Dermis microvascular lymphatic vessel endothelial cell (primary cell): ENCODE measurements around the gene COX7A2. TPM values are rescaled to one million over a fixed set of nuclear protein-coding genes. Genes with fewer than 3 reads are reported as not detected.

Experiments used
- DNase-seq, 2 donors: peaks; one replicate each; pipeline versions ENCODE4 v3.0.0 to v3.0.0-alpha.2; 2010; ENCODE audit warnings: low read depth in 2 of 2
- total RNA-seq: library from RNA; depleted of rRNA; stranded (reverse); fragments of >200 nt; gene quantifications from 2 replicates; pipeline ENCODE4 v1.2.1, GENCODE V29; 2014

The COX7A2 gene
- total RNA-seq, 1 donor from 2014 or later: 170 TPM

DNA sequence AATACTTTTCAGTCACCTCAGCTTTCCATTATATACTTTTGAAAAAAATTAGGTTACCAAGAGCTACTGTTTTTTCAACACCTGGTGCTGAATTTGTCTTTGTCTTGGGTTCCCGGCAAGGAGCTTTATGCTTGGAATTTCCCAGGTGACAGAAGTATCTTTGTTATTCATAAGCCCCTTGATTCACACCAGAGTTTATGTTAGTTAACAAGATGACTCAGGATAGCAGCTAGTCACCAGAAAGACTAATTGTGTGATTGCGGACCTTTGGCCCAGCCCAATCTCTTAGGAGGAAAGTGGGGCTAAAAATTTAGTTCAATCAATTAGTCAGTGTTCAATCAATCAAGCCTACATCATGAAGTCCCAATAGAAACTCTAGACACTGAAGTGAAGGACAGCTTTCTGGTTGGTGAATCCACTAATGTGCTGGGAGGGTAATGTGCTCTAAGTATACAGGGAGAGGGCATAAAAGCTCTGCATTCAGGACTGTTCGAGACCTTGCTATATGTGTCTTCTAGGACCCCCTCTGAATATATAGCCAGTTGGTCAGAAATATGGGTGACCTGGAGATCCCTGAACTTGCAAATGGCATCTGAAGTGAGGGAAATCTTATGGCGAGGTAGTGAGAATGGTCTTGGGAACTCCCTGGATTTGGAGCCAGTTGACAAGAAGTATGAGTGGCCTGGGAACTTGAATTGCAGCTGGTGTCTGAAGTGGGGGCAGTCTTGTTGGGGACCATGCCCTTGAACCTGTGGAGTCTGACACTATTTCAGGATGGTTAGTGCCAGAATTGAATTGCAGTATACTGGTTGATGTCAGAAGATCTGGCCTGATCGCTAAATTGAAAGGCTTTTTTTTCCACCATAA is 24.8 kb upstream of the COX7A2 start:
- peak in 1 of 2 donors; percentile 55 for DNase-seq

DNA sequence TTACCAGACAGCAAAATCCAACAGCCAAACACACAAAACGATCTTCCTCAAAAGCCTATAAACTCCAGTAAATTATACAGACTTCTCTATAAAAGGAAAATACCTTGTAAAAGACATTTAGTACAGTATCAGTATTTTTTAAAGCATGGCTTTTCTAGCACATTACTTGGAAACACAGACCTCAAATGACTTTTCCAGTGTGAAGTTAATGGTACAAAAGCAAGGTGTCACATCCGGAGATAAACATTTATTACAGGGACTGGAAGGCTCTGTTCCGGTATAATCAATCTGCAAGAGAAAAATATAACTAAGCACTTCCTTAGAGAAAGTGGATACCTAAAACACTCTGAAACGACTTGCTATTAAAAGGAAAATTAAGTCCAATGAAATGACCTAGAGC is 23.9 kb upstream of the COX7A2 start:
- DNase-seq: peak in 1 of 2 donors; percentile 77

- DNase-seq: peak; percentile 47 to 68
Observed at GRCh38 chr6:75266716-75267291, 23.2 kb upstream of the COX7A2 start.

DNA sequence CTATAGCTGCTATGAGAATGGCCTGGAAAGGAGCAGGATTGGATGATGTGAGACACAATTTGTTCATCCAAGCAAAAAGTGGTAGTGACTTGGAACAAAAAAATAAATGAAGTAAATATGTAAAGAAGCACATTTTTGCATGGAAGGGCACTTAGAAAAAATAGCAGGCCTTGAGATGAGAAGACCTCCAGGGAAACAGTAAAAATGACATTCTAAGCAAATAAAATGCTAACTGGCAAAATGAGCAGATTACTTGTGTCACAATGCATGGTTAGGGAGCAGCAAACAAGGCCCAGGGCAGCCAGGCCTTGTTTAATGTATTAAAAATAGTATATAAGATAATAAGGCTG is 19.8 kb upstream of the COX7A2 start:
- no peak for DNase-seq

GRCh38 chr6:75262716-75263400 is 19.3 kb upstream of the COX7A2 start:
- DNase-seq: no peak

DNA sequence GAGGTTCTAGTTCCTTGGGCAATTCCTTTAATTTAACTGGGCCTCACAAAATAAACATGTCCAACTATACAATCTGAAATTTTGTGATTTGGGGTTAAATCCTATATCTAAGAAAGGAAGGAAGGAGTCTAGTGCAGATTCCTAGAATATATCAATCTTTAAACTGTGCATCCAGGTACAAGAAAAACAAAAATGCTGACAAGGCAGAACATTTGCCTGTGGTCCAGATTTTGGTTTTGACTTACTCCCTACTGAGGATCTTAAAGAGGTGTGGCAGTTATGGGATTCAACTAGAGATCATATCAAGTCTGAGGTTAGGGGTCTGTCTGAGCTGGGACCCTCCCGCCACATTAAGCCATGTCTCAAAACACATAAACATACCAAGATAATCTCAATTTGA is 17.7 kb upstream of the COX7A2 start:
- no peak for DNase-seq

GRCh38 chr6:75257343-75258087 is 13.9 kb upstream of the COX7A2 start:
- no peak for DNase-seq

- DNase-seq: no peak
Observed at GRCh38 chr6:75250552-75250951, 7.0 kb upstream of the COX7A2 start.

DNA sequence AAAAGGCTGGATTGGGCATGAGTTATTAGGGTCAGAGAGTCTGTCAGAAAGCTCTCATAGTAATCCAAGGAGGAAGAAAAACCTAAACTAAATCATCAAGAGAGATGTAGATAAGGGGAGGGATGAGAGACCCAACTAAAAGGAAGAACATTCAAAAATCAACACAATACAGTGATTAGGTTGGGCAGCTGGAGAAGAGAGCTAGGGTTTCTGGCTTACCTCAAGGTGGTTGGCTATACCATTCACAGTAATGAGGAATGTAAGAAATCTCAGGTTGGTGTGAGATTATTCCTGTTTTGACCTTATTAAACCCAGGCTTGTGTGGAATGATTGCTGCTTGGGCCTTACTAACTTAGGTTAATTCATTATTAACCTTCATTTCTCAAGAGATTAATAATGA is 6.2 kb upstream of the COX7A2 start:
- no peak for DNase-seq

- no peak for DNase-seq
Observed at GRCh38 chr6:75246386-75246785, 2.8 kb upstream of the COX7A2 start.

DNA sequence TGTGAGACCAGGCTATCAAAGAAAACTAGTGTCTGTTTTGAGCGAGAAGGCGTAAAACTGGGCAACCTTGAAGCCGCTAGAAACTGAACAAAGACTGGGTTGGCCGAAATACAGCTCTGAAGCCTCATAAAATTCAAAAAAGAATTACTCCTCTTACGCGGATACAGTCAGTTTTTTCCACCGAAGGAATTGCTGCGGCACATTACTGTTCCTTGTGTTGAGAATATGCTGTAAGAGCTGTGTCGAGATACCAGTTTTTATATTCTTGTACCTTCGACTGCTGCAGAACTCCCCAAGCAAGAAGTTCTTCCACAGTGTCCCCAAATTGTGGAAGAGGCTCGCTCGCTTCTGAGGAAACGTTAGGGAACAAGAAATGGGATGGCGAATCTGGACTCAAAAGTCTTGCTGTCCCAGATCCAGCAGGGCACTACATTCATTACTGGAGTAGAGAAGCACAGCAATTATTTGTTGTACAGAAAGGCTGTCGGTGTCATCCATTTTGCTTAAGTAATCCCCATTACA is 523 bp upstream of the COX7A2 start:
- peak in 1 of 2 donors; percentile 24 for DNase-seq

DNA sequence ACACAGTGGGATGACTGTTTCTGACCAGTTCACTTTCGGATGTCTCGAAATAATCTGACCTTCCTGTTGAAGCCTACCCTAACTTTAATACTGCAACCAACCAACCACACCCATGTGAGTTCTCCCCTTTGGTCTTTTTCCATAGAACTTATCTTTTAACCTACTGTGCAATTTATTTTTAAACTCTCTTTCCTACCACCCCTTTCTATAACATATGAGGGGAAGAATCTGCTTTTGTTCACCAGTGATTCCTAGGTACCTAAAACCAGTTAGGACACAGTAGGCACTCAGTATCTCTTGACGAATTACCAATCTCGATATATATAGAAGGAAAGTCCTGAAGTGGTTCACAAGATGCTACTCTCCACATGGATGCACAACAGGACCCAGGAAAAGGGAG is 7.0 kb downstream of the COX7A2 start:
- no peak for DNase-seq

DNA sequence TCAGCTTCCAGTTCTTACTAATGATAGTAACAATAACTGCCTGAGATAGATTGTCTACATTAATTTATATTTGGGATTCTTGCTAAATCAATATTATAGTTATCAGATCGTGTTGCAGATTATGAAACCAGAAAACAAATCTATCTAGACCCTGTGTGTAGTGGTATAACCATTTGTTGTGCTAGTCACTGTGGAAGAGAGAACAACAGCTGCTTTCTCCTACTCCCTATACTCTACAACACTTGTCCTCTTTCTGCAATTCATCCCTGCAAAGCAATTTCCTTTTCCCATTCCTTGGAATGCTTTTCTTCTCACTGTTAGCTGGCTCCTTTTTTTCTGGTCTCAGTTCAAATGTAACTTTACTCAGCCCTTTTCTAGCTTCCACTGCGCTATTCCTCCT is 8.3 kb downstream of the COX7A2 start:
- DNase-seq: no peak

DNA sequence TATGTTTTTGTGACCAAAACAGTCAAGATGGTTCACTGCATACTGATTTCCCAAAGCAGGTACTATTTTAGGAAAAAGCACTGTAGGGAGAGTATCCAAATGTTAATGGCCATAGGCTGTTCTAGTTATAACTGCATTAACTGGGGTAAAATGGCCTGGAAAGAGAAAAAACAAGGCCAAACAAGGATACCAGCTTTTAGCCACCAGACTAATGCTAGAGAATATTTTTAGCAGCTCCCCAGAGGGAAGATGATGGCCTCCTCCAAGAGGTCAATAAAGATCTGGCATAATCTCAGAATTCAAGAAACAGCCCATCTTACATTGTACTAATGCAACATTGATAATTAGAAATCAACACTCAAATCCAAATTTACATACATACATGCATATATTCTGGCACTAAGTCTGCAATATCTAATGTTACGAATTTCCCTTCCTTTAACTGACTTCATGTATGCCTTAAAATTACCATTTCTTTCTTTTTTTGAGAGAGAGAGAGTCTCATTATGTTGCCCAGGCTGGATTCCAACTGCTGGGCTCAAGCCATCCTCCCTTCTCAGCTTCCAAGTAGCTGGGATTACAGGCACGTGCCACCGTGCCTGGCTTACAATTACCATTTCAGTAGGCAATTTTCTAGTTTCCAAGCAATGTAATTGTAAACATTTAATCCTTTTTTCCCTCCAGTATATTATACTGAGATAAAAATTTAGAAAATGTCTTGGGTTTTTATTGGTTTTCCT is 9.3 kb downstream of the COX7A2 start:
- DNase-seq: no peak

GRCh38 chr6:75233092-75233615 is 10.4 kb downstream of the COX7A2 start:
- DNase-seq: no peak

GRCh38 chr6:75230484-75231325 is 12.9 kb downstream of the COX7A2 start:
- peak; percentile 40 to 60 for DNase-seq

DNA sequence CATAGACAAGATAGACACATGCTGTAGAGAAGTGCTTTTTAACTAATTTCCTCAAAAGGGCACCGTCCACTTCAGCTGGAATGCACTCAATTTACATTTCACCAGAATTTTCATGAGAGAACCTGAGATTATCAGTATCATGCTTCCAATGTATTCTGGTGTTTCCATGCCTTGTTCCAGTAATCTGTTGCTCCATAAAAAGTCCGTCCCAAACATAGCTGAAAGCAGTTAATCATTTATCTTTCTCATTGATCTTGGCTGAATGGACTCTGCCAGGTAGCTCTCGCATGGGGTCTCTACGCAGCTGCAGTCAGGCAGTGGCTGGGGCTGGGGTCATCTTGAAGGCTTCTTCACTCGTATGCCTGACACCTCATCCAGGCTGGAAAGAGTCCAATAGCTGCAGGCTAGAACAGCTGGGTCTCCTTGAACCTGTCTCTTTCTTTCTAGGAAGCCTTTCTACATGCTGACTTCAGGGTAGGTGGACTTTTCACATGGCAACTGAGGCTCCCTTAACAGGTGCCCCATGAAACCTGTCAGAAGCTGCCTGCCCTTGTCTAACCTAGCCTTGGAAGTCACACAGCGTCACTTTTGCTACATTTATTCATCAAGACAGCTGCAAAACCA is 19.2 kb downstream of the COX7A2 start:
- DNase-seq: no peak

DNA sequence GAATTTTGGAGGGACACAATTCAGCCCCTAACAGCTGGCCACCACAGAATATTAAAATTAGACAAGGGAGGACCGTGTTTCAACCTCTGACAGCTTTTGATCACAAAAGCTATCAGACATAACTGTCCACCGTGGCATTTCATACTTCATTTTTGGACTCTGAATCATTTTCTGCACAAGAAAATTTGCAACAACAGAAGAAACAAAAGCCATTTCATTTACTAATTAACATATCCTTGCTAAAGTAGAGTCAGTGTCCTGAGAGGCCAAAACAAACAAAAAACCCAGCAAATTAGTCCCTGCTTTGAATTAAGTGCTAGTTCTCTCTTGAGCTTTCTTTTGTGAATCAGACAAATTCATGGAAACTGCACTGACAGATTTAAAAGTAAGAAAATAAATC is 20.2 kb downstream of the COX7A2 start:
- no peak for DNase-seq

GRCh38 chr6:75222261-75222660 is 21.3 kb downstream of the COX7A2 start:
- DNase-seq: no peak
